Measurements from ENCODE around the gene HOXC12.

HOXC12 gene

GRCh38 chr12:53973236-53974042 is 18.7 kb downstream of the HOXC12 start:
- DNase-seq, result peak in 2 of 6 experiments; percentile 38 to 44

GRCh38 chr12:53974084-53975063 is 19.7 kb downstream of the HOXC12 start, which contains the start of gene HOTAIR:
Gene HOTAIR, minus strand, starts transcription at chr12:53974954.
- DNase-seq, result peak in 2 of 6 experiments; percentile 43

- DNase-seq, result no peak
Measured at GRCh38 chr12:53975064-53975471, 20.4 kb downstream of the HOXC12 start.

GRCh38 chr12:53975479-53976152 is 20.9 kb downstream of the HOXC12 start:
- peak in 1 of 6 experiments; percentile 18 for DNase-seq

GRCh38 chr12:53976172-53976822 is 21.6 kb downstream of the HOXC12 start:
- no peak for DNase-seq

- no peak for DNase-seq
Measured at GRCh38 chr12:53976823-53977595, 22.3 kb downstream of the HOXC12 start.

- DNase-seq, result no peak
Measured at GRCh38 chr12:53977596-53978445, 23.1 kb downstream of the HOXC12 start.

GRCh38 chr12:53978477-53979356 is 24.0 kb downstream of the HOXC12 start:
- DNase-seq, result no peak

- DNase-seq, result no peak
Measured at GRCh38 chr12:53980104-53980801, 25.6 kb downstream of the HOXC12 start.

GRCh38 chr12:53980802-53981496 is 26.2 kb downstream of the HOXC12 start:
- DNase-seq, result no peak

- DNase-seq, result peak in 1 of 6 experiments; percentile 13
Measured at GRCh38 chr12:53981634-53982565, 27.2 kb downstream of the HOXC12 start.

- peak in 1 of 6 experiments; percentile 39 for DNase-seq
Measured at GRCh38 chr12:53982648-53983567, 28.2 kb downstream of the HOXC12 start.

- peak in 1 of 6 experiments; percentile 39 for DNase-seq
Measured at GRCh38 chr12:53983568-53983949, 28.9 kb downstream of the HOXC12 start.

- peak in 1 of 6 experiments; percentile 30 for DNase-seq
Measured at GRCh38 chr12:53983950-53984572, 29.4 kb downstream of the HOXC12 start.
